MG63 (cell line): ENCODE results near the gene LRMDA. TPM values are rescaled to one million over a fixed set of nuclear protein-coding genes. Genes with fewer than 3 reads are reported as not detected.
"Not testable (repeated sequence)": the region's sequence is repeated elsewhere in the genome, so short reads cannot be mapped to it uniquely, and the experiment has no call there.

Experiments
- DNase-seq: peaks from one replicate; pipeline ENCODE4 v3.0.0-alpha.2; 2020
- H3K27me3 ChIP-seq: fragments of 250-450 bp; sonication (Bioruptor Pico); 2 replicates; pipeline ENCODE4 v1.5.1; 2020; ENCODE audit warnings: mild to moderate bottlenecking, moderate library complexity
- H3K36me3 ChIP-seq: fragments of 250-450 bp; sonication (Bioruptor Pico); 2 replicates; pipeline ENCODE4 v1.5.1; 2020; ENCODE audit warnings: mild to moderate bottlenecking, moderate library complexity
- H3K4me3 ChIP-seq: fragments of 250-450 bp; sonication (Bioruptor Pico); 2 replicates; pipeline ENCODE4 v1.5.1; 2020; ENCODE audit warnings: mild to moderate bottlenecking, moderate library complexity
- H3K9me3 ChIP-seq: fragments of 250-450 bp; sonication (Bioruptor Pico); 2 replicates; pipeline ENCODE4 v1.5.1; 2020; ENCODE audit warnings: mild to moderate bottlenecking, moderate library complexity
- total RNA-seq: library from RNA; depleted of rRNA; stranded (reverse); fragments of >200 nt; shearing (Covaris generic); gene quantifications from 2 replicates; pipeline ENCODE4 v1.2.3, GENCODE V29; 2014; ENCODE audit warnings: low replicate concordance

The LRMDA gene
- total RNA-seq, 1 experiment from 2014 or later: 1.3 TPM

DNA sequence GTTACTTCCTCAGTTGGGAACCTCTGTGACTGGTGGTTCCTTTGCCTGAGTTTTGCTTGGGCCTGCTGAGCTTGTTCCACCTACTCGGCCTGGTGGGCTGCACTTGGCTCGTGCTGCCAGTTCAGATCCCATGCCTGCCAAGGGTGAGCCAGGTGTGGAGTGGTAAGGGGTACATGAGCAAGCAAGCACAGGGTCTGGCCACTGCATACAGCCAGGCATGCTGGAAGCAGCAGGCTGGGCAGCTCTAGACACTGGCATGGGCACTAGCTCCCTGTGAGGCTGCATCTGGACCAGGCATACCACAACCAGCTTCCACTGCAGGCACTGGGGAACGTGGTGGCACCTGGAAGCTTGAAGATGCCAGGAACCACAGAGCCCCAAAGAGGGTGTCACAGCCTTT is 624.0 kb downstream of the LRMDA start:
- peaks cover 3% of the 10 kb centered on the region; the same call in 1 of the 2 replicates for H3K9me3 ChIP-seq
- H3K36me3 ChIP-seq: no peaks in the 10 kb centered on the region
- H3K4me3 ChIP-seq: no peak overlapping the region
- no peaks in the 10 kb centered on the region for H3K27me3 ChIP-seq
- DNase-seq: no peak

DNA sequence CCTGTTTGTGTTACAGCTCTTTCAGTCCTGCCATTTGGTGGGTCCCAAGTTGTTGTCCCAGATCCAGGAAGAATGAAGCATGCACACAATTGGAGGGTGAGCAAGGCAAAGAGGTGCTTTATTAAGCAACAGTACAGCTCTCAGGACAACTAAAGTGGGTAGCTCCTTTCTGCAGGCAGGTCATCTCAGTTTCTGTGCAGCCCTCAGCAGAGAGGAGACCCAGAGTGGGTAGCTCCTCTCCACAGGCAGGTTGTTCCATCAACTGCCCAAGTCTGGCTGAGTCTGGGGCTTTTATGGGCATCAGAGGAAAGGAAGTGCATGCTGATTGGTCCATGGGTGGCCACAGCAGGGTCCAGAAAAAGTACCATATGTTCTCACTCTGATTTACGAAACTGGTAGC is 624.5 kb downstream of the LRMDA start:
- no peaks in the 10 kb centered on the region for H3K27me3 ChIP-seq
- DNase-seq: no peak
- H3K4me3 ChIP-seq: no peak overlapping the region
- H3K9me3 ChIP-seq: peaks cover 3% of the 10 kb centered on the region; the same call in 1 of the 2 replicates
- no peaks in the 10 kb centered on the region for H3K36me3 ChIP-seq

DNA sequence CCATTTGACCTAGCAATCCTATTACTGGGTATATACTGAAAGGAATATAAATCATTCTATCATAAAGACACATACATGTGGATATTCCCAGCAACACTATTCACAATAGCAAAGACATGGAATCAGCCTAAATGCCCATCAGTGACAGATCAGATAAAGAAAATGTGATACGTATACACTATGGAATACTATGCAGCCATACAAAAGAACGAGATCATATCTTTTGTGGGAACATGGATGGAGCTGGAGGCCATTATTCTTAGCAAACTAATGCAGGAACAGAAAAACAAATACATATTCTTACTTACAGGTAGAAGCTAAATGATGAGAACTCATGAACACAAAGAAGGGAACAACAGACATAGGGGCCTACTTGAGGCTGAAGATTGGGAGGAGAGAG is 629.6 kb downstream of the LRMDA start:
- H3K9me3 ChIP-seq, DNase-seq, H3K36me3 ChIP-seq, H3K4me3 ChIP-seq, H3K27me3 ChIP-seq: not testable (repeated sequence)

DNA sequence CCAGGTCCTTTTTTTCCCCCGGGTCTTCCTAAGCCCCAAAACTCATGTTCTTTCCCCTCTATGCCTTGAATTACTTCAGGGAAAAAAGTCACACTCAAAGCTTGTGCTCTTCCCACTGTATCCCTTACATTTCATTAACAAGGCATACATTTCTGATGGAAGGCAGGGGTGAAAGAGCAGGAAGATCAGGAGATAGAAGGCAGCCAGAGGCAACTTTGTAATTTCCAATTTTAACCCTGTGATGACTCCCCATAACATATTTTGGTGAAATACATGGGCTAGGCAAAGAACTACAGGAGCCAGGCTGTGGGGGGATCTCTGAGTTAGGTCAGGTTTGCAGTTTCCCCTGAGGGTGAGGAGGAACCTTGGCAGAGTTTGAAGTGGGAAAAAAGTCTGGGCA is 635.0 kb downstream of the LRMDA start:
- DNase-seq: no peak
- no peaks in the 10 kb centered on the region for H3K27me3 ChIP-seq
- no peak overlapping the region for H3K4me3 ChIP-seq
- no peaks in the 10 kb centered on the region for H3K36me3 ChIP-seq
- no peaks in the 10 kb centered on the region for H3K9me3 ChIP-seq

DNA sequence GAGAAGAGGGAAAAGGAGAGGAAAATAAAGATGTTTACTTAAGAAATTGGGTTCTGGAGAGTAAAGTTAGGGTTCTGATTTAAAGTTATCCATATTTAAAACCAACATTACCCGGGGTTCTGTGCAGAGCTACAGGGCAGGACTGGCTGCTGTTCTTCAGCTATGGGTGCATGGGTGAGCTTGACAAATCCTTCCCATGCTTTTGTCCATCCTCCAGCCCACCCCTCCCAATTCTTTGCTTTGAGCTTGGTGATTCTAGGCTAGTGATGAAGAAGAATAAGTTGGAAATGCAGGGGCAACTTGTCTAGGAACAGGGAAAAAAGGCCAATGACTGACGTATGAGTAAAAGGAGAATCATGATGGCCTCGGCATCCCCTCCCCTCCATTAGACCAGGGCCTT is 636.0 kb downstream of the LRMDA start:
- H3K36me3 ChIP-seq: no peaks in the 10 kb centered on the region
- no peaks in the 10 kb centered on the region for H3K9me3 ChIP-seq
- no peak for DNase-seq
- H3K4me3 ChIP-seq: no peak overlapping the region
- H3K27me3 ChIP-seq: no peaks in the 10 kb centered on the region

DNA sequence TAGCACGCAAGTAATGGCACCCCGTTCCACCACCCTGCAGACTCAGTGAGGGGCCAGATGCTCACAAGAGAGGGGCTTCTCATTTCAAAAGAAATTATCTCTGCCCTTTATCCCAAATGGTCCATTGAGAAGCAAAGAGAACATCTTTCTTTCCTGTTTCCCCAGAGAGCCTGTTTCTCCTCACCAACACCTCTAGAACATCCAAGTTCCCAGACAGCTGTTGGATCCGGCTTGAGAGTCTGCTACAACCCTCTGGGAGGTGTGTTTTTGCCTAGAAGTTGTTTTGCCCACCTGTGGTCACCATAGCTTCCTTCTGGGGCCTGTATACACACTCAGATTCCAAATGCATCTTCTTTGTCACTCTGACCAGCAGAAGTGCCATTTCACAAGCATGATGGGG is 637.4 kb downstream of the LRMDA start:
- H3K4me3 ChIP-seq: no peak overlapping the region
- H3K27me3 ChIP-seq: no peaks in the 10 kb centered on the region
- no peaks in the 10 kb centered on the region for H3K9me3 ChIP-seq
- H3K36me3 ChIP-seq: no peaks in the 10 kb centered on the region
- DNase-seq: no peak

DNA sequence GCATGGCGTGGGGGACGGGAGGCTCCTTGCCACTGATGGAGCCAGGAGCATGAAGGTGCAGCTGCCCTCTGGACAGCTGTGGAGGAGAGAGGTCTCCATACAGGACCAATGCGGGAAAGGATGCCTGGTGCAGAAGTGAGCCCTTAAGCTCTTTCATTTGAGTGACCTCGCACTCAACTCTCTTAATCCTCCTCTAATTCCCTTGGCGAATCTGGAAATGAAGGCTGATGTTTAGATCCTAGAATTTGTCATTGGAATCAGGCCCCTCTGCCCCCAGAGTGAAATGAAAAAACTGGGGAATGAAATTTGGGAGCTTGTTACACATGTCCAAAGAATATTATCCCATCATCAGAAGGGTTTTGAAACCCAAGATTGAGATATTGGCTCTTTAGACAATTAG is 639.5 kb downstream of the LRMDA start:
- Histone ChIP-seq H3K27me3 (no peaks in the 10 kb centered on the region), H3K4me3 (no peak overlapping the region), H3K9me3 (no peaks in the 10 kb centered on the region), H3K36me3 (no peaks in the 10 kb centered on the region)
- DNase-seq: no peak

DNA sequence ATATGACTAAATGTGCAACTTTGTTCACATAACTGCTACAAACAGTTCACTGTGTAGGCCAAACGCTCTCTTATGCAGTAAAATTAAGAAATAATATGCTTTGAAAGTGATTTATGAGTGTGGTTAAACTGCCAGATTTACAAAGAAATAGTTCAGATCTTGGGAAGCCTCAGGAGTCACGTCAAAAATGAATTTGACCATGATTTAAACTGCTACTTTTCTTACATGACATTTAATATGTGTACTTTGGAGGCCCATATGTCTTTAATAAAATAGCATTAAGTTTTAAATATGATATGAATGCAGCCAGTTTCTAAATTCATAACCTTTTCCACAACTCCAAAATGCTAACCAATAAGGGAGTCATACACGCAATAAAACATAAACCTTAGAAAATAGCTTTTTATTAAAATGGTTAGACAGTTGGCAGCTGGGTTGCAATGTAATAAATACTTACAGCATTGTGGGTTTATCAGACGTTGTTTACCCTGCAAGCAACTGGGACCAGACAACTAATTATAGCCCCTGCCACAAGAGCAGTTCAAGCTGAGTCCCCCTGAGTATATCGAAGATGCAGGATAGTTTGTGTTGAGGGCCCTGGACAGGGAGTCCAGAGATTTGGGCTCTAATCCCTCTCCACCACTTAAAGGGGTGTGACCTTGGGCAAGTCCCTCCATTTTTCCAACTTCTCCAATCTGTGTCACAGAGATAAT is 640.4 kb downstream of the LRMDA start:
- Histone ChIP-seq H3K36me3 (no peaks in the 10 kb centered on the region), H3K4me3 (no peak overlapping the region), H3K9me3 (no peaks in the 10 kb centered on the region), H3K27me3 (no peaks in the 10 kb centered on the region)
- no peak for DNase-seq

DNA sequence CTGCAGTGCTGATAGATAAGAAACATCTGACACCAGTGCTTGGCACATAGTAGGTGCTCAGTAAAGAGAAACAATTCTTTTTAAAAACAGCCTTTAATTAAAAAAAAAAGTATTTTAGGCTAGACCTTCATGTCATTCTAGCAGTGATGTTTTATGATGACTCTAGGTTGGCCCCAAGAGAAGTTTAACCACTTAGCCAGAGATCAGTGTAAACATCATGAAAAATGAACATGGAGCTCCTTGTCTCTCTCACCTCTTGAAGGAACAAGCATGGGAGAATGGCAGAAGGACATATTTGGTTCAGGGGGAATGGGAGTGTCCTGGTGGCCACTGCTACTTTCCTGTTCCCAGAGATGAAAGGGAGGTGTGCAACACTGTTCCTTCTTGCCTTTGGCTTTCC is 641.0 kb downstream of the LRMDA start:
- H3K9me3 ChIP-seq: no peaks in the 10 kb centered on the region
- no peaks in the 10 kb centered on the region for H3K36me3 ChIP-seq
- H3K27me3 ChIP-seq: no peaks in the 10 kb centered on the region
- H3K4me3 ChIP-seq: no peak overlapping the region
- no peak for DNase-seq

DNA sequence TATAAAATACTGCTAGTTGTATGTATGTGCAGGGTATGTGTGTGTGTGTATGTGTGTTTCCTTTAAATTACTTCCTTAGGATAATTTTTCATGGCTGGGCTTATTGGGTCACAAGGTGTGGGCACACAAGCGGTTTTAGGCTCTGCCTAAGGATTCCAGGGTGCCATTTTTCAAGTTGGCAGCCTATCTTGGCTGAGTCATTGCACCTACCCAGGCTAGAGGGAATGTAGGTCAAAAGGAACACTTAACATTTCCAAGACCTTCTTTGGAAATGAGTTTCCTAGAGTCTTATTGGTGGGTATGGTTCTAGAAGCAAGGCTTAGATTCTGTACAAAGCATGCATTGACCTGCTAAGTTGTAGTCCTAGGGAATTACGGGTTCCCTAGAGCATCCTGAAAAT is 642.1 kb downstream of the LRMDA start:
- no peaks in the 10 kb centered on the region for H3K9me3 ChIP-seq
- H3K36me3 ChIP-seq: no peaks in the 10 kb centered on the region
- no peaks in the 10 kb centered on the region for H3K27me3 ChIP-seq
- no peak overlapping the region for H3K4me3 ChIP-seq
- DNase-seq: peak; percentile 36

DNA sequence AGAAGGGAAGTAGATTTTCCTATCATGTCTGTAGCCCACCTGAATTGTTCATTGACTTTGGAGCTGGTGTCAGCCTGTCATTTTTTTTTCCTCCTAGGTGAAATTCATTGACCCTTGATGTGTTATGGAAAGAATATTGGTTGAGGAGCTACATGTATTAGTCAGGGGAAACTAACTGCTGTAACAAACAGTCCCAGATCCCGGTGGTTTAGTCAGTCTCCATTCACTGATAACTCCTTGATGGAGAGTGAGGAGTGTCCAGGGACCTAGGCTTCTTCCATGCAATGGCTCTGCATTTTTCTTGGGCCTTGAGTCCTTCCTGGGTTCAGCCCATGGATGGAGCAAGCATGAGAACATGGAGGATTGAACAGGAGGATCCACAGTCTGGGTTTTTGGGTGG is 643.2 kb downstream of the LRMDA start:
- DNase-seq: no peak
- Histone ChIP-seq H3K27me3 (no peaks in the 10 kb centered on the region), H3K9me3 (no peaks in the 10 kb centered on the region), H3K4me3 (no peak overlapping the region), H3K36me3 (no peaks in the 10 kb centered on the region)

DNA sequence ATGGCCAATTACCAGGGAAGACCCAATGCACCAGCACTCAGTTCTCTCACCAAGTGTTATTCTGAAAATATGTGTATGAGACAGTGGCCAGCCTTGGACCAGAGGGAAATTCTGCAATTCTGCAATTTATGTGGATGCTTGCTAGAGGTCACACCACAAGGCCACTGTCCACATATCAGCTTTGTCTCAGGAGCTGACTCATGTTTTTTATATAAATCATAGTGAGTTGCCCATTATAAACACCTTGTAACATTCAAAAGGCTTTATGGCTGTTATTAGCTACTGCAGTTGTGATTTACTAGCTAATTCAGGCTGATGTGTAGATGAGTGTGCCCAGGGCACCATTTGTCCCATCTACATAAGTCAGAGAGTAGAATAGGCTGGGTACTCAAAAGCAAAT is 649.0 kb downstream of the LRMDA start:
- Histone ChIP-seq H3K36me3 (no peaks in the 10 kb centered on the region), H3K27me3 (no peaks in the 10 kb centered on the region), H3K4me3 (no peak overlapping the region), H3K9me3 (no peaks in the 10 kb centered on the region)
- DNase-seq: no peak

DNA sequence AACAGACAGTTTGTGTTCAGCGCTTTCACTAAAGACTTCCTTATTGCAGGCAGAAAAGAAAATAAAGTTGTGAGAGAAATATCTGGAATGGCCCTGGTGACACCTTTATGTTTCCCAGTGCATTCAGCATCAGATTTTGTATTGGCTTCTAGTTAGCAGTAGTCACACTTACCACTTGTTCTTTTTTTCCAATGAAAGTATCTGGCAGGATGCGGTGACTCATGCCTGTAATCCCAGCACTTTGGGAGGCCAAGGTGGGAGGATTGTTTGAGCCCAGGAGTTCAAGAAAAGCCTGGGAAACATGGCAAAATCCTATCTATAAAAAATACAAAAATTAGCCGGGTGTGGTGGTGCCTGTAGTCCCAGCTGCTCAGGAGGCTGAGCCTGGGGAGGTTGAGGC is 649.6 kb downstream of the LRMDA start:
- Histone ChIP-seq H3K27me3 (no peaks in the 10 kb centered on the region), H3K4me3 (no peak overlapping the region), H3K36me3 (no peaks in the 10 kb centered on the region), H3K9me3 (no peaks in the 10 kb centered on the region)
- peak; percentile 67 for DNase-seq

DNA sequence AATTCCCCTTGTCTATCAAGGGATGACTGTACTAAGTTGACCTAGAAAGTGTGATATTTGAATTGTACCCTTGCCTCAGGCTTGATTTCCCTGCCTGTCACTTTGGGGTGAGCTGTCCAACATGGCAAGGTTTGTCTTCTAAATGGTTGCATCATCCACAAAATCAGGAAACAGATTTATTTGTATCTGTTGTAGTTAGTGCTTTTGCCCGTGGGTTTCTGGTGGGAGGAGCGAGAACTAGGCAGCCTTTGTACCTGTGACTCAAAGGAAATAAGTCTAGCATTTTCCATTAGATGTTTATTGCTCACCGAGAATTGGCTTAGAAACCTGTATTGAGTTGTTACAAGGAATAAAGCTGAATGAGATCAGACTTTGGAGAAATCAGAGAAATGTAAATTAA is 650.8 kb downstream of the LRMDA start:
- no peak overlapping the region for H3K4me3 ChIP-seq
- H3K27me3 ChIP-seq: no peaks in the 10 kb centered on the region
- H3K9me3 ChIP-seq: no peaks in the 10 kb centered on the region
- no peaks in the 10 kb centered on the region for H3K36me3 ChIP-seq
- peak; percentile 27 for DNase-seq

DNA sequence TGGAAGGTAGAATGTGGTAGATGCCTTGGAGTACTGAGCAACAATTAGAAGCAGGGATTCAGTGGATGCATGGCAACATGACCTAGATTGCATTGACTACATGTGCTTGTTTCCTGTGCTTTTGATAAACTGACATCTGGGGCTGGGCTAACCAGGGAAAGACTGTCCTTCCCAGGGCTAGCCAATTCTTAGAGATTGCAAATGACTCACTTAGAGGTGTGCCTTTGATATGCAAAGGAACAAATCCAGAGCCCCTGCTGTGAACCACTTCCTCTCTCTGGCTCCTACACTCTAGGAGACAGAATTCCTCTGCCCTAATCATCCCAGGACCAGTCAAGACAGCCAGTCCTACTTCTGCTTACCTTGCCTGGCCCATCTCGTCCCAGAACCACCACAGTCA is 651.5 kb downstream of the LRMDA start:
- H3K4me3 ChIP-seq: no peak overlapping the region
- no peaks in the 10 kb centered on the region for H3K27me3 ChIP-seq
- DNase-seq: peak; percentile 84
- no peaks in the 10 kb centered on the region for H3K9me3 ChIP-seq
- H3K36me3 ChIP-seq: no peaks in the 10 kb centered on the region

DNA sequence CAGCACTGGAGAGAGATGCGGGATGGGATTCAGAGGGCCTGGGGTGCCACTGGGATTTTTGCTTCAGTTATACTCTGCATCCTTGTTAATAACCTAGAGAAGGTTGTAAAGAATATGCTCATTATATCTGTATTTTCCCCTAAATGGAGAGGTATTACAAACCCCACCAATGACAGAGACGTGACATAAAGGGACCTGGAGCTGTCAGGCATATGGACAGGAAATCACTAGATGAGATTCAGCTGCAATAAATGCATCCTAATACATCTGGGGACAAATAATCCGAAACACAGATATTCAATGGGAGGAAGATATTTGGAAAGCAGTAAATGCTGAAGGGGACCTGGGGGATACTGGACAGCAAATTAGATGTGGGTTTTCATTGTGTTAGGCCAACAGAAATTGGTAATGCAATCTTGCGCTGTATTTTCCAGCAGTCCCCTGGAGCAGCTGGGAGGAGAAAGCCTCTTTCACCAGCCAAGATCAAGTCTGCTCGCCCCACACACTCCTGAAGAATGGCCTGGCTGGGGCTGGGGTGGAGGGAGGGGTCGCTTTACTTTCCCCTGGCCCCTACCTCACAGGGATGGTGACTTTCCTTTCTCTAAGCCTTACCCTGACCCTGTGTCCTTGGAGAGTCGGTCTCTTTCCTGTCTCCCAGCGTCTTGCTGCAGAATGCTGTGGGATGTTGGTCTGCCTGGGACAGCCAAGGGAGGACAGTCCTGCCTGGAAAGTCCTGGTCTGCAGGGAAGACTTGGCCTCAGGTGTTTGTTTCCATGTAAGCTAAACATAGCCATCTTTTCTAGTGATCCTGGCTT is 653.8 kb downstream of the LRMDA start:
- H3K36me3 ChIP-seq: no peaks in the 10 kb centered on the region
- DNase-seq: no peak
- H3K4me3 ChIP-seq: no peak overlapping the region
- no peaks in the 10 kb centered on the region for H3K27me3 ChIP-seq
- H3K9me3 ChIP-seq: no peaks in the 10 kb centered on the region

DNA sequence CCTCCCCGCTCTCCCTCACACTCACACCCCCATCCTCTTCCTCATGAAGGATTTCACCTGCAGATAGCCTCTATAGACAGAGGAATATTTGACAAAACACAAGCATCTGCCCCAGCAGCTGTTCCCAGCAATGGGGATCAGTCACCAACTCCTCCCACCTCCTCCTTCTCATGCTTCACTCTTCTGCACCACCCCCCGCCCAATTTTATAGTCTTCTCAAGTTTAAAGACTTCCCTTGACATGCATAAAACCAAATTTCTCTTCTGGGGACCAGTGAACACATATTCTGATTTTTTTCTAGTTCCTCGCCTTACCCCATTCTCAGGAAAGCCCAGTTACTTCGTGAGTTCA is 654.4 kb downstream of the LRMDA start:
- Histone ChIP-seq H3K36me3 (no peaks in the 10 kb centered on the region), H3K27me3 (no peaks in the 10 kb centered on the region), H3K9me3 (no peaks in the 10 kb centered on the region), H3K4me3 (no peak overlapping the region)
- DNase-seq: no peak

DNA sequence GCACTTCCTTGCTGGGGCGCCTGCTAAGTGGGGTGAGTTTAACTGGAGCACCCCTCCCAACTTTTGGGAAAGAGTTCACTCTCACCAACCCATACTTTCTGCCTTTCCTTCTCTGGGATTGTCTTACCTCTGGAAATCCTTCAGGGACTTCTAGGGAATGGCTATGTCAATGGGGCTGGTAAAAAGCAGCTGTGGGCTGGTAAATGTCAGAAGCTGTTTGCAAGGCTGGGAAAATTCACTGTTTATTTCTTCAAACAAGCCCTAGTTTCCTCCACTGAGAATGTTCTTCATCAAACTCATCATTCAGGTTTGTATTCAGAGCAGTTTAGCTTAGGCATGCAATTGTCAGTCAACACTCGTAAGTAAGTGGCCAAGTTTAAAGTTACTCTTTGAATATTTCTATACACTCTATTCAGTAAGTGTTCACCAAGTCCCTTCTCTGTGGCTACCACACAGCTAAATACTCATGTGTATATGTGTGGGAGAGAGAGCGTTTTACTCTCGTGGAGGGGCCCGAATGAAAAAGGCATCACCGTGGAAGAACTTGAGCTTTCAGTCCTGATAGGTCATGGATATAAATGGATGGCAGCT is 654.8 kb downstream of the LRMDA start:
- Histone ChIP-seq H3K36me3 (no peaks in the 10 kb centered on the region), H3K27me3 (no peaks in the 10 kb centered on the region), H3K9me3 (no peaks in the 10 kb centered on the region), H3K4me3 (no peak overlapping the region)
- no peak for DNase-seq
